NCI-H1417 treated with DMSO at 0.1 percent for 48 hours (cell line): Measurements from ENCODE around the gene CBX3.
"Not testable (repeated sequence)": the region's sequence is repeated elsewhere in the genome, so short reads cannot be mapped to it uniquely, and the experiment has no call there.

Experiments
- DNase-seq: peaks from one replicate; lab custom pipeline; 2025; lab: John Stamatoyannopoulos, UW

CBX3 gene

DNA sequence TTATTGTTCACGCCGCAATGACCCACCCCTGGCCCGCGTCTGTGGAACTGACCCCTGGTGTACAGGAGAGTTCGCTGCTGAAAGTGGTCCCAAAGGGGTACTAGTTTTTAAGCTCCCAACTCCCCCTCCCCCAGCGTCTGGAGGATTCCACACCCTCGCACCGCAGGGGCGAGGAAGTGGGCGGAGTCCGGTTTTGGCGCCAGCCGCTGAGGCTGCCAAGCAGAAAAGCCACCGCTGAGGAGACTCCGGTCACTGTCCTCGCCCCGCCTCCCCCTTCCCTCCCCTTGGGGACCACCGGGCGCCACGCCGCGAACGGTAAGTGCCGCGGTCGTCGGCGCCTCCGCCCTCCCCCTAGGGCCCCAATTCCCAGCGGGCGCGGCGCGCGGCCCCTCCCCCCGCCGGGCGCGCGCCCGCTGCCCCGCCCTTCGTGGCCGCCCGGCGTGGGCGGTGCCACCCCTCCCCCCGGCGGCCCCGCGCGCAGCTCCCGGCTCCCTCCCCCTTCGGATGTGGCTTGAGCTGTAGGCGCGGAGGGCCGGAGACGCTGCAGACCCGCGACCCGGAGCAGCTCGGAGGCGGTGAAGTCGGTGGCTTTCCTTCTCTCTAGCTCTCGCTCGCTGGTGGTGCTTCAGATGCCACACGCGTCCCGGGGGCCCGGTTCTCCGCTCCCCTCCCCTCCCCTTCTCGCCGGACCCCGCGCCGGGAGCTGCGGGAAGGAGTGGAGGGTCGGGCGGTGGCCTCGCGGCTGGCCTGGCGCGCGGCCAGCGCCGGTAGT, at the start of gene CBX3:
TSS of gene CBX3 (plus strand) at position 499 of the 772 bp plus-strand sequence. CDS start 1,254 bp downstream, outside the sequence.
- peak; percentile 97 for DNase-seq

DNA sequence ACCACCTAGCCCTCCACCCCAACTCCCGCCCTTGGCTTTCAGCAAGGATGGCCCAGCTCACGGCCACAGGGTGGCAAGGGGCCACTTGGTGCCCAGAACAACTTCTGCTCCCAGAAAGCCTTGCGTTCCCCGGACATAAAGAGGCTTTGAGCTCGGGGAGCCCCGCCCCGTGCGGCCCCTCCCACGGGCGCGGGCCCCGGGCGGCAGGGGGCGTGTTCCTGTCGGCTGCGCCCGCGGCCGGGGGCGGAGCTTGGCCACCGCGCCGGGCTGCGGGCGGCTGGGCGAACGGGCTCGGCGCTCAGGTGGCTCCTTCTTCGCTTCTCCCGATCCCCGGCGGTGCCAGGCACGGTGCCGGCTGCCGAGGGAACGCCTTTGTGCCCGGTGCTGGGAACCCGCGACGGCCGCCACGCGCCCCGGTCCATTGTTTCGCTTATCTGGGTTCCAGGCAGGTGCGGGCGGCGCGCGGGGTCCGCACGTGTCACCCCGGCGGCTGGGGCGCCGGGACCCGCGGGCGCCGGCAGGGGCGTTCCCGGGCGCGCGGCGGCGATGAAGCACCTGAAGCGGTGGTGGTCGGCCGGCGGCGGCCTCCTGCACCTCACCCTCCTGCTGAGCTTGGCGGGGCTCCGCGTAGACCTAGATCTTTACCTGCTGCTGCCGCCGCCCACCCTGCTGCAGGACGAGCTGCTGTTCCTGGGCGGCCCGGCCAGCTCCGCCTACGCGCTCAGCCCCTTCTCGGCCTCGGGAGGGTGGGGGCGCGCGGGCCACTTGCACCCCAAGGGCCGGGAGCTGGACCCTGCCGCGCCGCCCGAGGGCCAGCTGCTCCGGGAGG, 49.4 kb upstream of the CBX3 start, which contains the start of gene NFE2L3:
TSS of gene NFE2L3 (plus strand) at position 246 of the 829 bp plus-strand sequence. CDS start at position 547, 301 bp downstream.
- no peak for DNase-seq

DNA sequence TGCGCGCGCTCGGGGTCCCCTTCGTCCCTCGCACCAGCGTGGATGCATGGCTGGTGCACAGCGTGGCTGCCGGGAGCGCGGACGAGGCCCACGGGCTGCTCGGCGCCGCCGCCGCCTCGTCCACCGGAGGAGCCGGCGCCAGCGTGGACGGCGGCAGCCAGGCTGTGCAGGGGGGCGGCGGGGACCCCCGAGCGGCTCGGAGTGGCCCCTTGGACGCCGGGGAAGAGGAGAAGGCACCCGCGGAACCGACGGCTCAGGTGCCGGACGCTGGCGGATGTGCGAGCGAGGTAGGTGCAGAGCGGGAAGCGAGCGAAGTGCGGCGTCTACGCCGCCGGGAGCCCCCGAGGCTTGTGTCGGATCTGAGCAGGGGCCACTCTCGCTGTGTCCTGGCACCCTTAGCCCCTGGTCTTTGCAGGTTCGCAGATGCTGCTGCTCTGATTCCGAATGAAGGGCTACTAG, 48.7 kb upstream of the CBX3 start:
- not testable (repeated sequence) for DNase-seq

DNA sequence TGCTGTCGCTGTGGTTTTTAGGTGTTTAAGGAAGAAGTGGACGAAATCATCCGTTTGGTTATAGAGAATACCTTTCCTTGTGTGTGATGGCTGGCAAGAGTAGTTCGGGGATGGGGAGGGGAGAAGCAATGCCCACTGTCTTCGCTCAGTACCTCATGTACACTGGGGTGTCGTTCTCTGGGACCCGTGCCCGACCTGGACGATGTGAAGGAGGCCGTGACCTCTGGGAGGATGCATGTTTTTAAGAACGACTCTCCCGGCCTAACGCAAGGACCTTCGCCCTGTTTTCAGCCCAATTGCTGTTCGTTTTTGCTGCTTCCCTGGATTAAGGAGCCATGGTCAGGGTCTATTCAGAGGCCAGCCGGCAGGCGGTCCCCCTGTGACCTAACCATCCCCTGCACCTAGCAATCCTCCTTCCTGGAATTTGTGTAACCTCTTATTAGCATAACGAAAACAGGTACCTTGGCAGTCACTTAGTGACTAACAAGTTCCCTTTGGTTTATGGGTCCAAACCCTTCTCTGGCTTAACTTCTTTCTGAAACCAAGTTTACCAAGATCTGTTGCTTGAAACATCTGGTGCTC, 48.2 kb upstream of the CBX3 start:
- DNase-seq, result no peak

DNA sequence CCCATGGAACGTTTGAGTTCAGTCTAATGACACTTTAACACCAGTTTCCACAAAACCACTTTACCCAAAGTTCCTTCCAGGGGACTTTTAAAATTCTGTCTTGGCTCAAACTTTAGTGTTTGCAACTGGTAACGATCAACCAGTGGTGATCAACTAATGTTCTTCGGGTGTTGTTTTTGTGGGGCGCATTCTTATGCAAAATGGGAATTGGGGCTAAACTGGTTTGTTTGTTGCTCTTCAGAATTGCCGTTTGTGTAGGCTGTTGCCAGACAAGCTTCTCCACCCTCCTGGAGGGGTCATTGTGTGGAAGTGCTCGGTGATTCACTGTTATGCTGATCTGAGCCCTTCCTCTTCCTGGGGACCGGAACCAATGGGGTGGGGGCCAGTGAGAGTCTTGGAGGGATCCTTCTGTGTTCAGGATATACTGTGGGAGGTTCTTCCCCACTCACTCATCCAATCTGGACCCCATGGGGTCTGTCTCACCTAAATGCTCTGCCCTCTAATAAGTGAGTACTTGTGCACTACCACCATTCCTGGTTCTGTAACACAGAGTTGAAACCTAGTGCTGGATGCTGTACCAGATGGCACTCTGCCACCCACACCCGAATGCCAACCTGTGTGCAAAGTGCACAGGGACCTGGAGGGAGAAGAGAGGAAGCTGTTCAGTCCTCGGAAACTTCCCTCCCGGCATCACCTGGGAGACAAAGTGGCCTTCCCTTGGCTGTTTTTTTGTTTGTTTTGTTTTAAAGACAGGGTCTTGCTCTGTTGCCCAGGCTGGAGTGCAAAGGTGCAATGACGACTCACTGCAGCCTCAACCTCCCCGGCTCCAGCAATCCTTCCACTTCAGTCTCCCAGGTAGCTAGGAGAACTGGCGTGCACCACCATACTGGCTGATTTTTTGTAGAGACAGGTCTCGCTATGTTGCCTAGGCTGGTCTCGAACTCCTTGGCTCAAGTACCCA, 47.4 kb upstream of the CBX3 start:
- DNase-seq, result no peak

DNA sequence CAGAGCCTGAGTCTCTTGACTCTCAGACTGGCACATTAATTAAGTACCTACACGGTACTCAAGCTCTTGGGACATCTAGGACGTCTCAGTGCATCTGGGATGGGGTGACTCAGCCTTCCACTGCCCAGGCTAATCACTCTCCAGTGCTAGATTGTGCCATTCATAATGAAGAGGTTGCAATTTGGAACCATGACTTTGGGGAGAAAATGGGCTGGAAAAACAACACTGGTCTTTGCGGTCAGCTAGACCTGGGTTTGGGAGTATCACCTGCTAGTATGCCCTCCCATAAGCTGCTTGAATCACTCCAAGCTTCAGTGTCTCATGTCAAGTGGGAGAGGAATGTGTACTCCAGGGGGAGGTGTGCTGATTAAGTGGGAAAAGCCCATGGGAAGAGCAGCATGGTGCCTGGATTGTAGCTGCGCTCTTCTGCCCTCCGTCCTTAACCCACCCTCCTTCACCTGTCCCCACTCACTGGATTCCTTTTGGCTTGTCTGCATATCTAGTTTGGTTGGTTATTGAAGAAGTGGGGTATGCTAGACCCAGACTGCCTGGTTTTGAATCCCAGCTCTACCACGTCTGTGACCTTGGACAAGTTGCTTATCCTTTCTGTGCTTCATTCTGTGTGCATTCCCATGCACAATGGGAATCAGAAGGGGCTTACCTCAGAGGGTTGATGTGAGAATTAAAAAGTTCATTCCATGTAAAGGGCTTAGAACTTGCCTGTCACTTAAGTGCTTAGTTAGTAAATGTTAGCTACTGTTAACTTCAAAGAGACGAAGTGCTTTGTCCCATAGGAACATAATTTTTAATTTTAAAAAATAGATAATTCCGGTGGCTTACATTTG, 45.8 kb upstream of the CBX3 start:
- no peak for DNase-seq

DNA sequence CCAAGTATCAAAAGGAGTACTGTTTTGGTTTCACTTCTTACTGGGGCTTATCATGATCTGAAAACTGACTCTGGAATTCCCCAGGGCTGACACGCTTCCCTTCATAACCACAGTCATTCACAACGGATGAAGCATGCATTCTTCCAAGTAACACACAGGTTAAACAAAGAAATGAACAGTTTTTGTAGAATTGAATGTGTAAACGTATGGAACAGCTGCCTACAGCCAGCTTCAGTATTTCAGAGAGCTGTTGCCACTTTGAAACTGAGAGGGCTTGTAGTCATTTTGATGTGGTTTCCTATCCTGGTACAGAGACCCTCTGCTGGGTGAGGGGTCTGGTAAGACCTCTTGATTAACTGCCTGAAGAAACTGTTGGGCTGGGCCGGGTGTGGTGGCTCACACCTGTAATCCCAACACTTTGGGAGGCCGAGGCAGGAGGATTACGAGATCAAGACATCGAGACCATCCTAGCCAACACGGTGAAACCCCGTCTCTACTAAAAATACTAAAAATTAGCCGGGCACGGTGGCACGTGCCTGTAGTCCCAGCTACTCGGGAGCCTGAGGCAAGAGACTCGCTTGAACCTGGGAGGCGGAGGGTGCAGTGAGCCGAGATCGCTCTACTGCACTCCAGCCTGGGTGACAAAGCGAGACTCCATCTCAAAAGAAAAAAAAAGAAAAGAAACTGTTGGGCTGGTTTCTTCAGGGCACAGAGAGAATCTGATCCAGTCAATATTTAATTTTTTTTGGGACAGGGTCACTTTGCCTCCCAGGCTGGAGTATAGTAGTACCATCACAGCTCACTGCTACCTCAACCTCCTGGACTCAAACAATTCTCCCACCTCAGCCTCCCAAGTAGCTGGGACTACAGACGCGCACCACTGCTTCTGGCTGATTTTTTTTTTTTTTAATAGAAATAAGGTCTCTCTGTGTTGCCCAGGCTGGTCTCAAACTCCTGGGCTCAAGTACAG, 44.8 kb upstream of the CBX3 start:
- DNase-seq, result no peak

DNA sequence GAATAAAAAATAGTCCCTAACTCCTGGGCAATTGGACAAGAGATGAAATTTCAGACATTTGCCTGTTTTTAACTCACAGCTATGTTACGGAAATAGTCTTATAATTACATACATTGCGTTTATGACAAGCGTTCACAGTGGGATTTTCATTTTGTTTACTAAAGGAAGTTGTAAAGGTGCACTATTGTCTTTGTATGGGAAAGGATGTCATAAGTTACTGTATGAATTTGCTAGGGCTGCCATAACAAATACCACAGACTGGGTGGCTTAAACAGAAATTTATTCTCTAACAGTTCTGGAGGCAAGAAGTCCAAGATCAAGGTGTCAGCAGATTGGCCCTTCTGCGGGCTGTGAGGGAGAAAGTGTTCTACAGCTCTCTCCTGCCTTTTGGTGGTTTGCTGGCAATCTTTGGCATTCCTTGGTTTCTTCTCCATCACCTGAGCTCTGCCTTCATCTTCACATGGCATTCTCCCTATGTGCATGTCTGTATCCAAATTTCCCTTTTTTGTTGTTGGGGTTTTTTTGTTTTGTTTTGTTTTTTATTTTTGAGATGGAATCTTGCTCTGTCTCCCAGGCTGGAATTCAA, 43.9 kb upstream of the CBX3 start:
- DNase-seq, result no peak

DNA sequence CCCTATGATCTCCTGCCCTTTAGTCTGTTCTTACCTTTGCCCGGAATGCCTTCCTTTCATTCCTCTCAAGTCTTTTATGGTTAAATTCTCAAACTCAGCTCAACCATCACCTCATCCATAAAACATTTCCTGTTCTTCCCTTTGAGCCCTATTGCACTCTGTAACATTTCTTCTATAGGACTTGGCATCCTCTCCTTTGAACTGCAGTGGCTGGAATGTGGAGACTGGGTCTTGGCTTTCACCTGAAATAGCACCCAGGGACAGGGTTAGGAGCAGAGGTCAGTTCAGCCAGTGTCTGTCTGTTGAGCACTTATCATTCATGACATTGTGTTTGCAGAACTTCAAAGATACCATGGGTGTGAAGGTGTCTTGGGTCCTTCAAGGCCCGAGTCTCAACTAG, 42.3 kb upstream of the CBX3 start:
- no peak for DNase-seq

DNA sequence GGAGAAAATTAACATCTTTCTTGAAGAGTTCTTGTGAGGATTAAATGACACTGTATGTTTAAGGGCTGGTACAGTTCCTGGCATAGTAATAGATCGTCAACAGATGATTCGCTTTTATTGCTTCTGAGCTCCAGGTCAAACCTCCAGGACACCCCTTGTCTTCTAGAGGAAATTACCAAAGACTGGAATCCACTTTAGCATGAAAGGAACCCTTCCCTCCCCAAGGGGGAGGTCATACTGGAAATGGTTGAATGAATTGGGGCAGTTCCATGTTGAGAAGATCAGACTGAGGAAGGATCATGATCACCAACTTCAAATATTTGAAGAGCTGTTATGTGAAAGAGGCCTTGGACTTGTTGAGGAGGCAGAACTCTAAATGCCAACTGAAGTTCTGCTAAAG, 40.6 kb upstream of the CBX3 start:
- DNase-seq, result no peak

DNA sequence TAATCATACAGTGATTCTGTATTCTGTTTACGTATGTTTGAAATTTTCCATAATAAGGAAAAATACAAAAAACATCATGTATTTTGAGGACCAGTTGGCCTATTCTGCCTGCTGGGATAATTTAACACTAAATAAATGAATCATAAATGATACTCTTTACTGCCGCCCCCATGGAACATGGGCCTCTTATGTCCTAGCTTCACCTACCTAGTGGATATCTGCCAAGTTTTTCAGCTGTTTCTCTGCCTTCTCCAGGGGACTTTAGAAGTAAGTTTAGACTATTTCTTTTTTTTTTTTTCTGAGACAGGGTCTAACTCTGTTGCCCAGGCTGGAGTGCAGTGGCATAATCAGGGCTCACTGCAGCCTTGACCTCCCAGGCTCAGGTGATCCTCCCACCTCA, 39.1 kb upstream of the CBX3 start:
- no peak for DNase-seq

DNA sequence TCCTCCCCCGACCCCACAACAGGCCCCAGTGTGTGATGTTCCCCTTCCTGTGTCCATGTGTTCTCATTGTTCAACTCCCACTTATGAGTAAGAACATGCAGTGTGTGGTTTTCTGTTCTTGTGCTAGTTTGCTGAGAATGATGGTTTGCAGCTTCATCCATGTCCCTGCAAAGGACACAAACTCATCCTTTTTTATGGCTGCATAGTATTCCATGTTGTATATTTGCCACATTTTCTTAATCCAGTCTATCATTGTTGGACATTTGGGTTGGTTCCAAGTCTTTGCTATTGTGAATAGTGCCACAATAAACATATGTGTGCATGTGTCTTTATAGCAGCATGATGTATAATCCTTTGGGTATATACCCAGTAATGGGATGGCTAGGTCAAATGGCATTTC, 37.7 kb upstream of the CBX3 start:
- DNase-seq, result not testable (repeated sequence)

DNA sequence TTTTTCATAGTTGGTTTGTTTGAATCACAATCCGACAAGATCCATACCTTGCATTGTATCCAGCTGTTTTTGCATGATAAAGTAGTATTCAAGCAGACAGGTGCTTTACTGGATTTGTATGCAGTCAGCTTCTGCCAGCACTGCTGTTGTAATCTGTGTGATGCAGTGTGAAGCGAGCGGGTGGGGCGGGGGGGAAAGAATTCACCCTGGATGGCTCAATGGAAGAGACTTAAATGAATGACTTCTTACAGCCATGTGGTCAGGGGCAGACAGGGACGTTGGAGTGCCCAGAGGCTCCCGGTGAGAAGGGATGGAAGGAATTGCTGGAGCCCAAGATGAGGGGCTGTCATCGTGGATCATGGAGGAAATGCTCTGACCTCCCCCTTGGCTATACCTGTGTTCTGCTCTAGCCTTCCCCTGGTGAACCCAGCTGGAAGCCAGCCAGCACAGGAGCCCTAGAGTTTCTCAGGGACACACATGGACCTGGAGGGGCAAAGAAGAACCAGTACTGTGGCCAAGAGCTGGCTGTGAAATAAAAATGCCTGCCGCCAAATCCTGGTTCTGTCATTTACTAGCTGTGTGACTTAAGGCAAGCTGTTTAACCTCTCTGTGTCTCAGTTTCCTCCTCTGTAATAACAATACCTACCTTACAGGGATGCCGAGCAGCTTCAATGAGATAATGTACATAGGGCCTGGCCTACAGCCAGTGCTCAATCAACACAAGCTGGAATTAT, 35.4 kb upstream of the CBX3 start:
- no peak for DNase-seq

DNA sequence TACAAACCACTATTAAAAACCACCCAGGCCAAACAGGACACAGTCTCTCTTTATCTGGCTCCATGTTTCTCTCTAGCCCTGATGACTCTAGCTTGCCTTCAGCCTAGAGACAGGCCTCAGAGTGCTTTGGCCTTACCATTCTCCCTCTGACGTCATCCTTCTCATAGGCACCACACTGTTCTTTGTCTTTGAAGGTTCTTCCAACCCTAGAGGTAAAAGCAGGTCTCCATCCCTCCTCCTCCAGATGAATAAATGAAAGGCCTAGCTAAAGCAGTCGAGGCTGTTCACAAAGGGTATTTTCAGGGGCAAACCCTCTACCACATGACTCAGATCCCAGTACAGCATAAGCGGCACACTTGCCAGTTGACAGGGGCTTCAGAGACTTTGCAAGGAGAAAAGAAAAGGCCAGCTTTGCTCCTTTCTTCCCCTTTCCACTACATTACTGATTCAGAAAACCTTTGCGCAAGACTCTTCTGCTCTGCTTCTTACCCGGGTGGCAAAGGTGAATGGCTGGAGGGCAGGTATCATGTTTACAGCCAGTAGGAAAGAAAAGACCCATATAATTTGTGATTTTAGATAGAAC, 34.8 kb upstream of the CBX3 start:
- DNase-seq, result no peak

DNA sequence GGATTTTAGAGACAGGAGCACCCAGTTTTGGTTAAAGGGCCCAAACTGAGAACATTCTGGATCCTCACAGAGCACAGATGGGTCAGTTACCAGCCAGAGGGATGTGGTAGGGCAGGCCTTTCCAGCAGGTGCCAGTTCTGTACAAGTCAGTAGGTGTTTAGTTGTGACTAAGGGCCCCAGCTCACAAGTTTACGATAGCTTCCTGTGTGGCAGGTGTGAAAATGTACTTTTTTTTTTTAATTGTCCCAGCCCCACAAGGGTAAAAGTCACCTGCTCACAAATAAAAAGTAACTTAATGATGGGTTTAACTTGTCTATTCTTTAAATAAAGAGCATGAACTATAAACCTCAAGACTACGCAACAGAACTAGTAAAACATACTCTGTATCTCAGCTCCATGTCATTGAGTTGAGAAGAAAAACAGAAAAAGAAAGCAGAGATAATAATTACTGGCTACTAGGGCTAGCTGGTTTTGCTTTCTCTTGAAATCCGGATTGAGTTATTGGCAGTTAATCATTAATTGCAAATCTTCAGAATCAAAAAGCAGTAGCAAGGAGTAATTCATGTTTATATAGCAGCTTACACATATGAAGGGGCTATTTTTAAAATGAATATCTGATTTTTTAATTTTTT, 34.1 kb upstream of the CBX3 start:
- DNase-seq, result no peak

DNA sequence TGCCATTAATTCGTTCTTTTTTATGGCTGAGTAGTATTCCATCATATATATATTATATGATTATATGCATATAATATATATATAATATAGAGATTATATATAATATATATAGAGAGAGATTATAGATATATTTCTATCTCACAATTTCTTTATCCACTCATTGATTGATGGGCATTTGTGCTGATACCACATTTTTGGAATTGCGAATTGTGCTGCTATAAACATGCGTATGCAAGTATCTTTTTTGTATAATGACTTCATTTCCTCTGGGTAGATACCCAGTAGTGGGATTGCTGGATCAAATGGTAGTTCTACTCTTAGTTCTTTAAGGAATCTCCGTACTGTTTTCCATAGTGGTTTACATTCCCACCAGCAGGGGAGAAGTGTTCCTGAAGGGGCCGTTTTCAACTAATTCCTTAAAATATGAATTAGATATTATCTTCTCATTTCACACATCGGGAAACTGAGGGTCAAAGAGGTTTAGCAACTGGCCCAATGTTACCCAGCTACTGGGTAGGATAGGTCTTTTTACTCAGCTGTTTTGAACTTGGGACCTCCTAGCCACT, 33.0 kb upstream of the CBX3 start:
- no peak for DNase-seq

DNA sequence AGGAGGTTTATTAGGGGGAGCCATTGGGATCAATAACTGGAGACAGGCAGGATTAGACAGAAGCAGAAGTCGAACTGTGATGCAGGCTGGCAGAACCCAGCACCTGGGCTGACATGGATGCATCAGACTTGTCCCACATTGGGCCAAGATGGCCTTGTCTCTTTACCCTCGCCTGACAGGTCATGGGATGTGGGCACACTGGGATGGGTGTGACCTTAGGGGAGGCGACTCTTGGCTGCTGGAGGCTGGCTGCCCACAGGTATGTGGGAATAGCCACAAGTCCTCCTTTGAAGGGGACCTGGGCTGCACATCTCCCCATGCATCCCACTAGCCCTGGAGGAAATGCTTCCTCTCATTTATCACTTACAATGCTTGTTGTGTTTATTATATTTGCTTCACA, 32.3 kb upstream of the CBX3 start:
- DNase-seq, result no peak
